ENCODE data around the gene WDR33.

DNA sequence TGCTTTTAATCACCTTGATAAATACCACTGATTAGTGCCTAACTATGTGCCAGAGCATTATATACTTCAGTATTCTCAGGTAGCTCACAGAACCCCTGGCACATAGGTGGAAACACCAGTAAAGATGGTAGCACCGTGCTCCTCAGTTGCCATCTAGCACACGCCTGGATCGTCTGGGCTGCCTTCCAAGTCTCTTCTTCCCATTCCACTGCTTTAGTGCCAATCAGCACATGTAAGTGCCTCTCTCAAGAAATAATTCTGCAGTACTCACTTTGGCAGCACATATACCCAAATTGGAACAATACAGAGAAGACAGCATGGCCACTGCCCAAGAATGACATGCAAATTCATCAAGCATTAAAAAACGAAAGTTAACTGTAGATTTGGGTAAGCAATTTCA lies 34.0 kb upstream of the WDR33 start:
- TF ChIP-seq, protein P1, sequence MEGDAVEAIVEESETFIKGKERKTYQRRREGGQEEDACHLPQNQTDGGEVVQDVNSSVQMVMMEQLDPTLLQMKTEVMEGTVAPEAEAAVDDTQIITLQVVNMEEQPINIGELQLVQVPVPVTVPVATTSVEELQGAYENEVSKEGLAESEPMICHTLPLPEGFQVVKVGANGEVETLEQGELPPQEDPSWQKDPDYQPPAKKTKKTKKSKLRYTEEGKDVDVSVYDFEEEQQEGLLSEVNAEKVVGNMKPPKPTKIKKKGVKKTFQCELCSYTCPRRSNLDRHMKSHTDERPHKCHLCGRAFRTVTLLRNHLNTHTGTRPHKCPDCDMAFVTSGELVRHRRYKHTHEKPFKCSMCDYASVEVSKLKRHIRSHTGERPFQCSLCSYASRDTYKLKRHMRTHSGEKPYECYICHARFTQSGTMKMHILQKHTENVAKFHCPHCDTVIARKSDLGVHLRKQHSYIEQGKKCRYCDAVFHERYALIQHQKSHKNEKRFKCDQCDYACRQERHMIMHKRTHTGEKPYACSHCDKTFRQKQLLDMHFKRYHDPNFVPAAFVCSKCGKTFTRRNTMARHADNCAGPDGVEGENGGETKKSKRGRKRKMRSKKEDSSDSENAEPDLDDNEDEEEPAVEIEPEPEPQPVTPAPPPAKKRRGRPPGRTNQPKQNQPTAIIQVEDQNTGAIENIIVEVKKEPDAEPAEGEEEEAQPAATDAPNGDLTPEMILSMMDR (IDR thresholded peaks at IDR 0.05 in 2 of 3, conservative IDR thresholded peaks at IDR 0.05 in 1 of 3; ENCODE audit: control insufficient read depth in 2 of 3, extremely low read depth in 1 of 3, insufficient read depth in 1 of 3, low read depth in 3 of 3, low read length in 3 of 3), result no peak
- TF ChIP-seq TAF1 (IDR thresholded peaks at IDR 0.05; ENCODE audit: borderline replicate concordance, low read depth, low read length) (no peak), CHD2 (IDR thresholded peaks at IDR 0.05; ENCODE audit: borderline replicate concordance, low read depth, low read length) (no peak)
- TF ChIP-seq, protein P2, sequence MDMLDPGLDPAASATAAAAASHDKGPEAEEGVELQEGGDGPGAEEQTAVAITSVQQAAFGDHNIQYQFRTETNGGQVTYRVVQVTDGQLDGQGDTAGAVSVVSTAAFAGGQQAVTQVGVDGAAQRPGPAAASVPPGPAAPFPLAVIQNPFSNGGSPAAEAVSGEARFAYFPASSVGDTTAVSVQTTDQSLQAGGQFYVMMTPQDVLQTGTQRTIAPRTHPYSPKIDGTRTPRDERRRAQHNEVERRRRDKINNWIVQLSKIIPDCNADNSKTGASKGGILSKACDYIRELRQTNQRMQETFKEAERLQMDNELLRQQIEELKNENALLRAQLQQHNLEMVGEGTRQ (IDR thresholded peaks at IDR 0.05; ENCODE audit: borderline replicate concordance, low read depth, low read length), result no peak
